WERI-Rb-1 (cell line): ENCODE measurements around the gene PTPRN2.

Experiments
- DNase-seq: peaks from one replicate; pipeline ENCODE4 v3.0.0-alpha.2; 2020
- H3K27ac ChIP-seq: fragments of 250-450 bp; sonication (Bioruptor Pico); 2 replicates; pipeline ENCODE4 v1.5.1; 2020; ENCODE audit warnings: mild to moderate bottlenecking, moderate library complexity
- H3K27me3 ChIP-seq: fragments of 250-450 bp; sonication (Bioruptor Pico); 2 replicates; pipeline ENCODE4 v1.5.1; 2021; ENCODE audit warnings: mild to moderate bottlenecking, low read depth, moderate library complexity; ENCODE audit not compliant: insufficient read depth, severe bottlenecking
- H3K36me3 ChIP-seq: fragments of 250-450 bp; sonication (Bioruptor Pico); 2 replicates; pipeline ENCODE4 v1.5.1; 2020; ENCODE audit warnings: mild to moderate bottlenecking, moderate library complexity
- H3K4me3 ChIP-seq: 2 replicates; pipeline ENCODE4 v1.5.1; 2011; ENCODE audit warnings: low read depth, mild to moderate bottlenecking, control low read depth, low read length
- H3K9me3 ChIP-seq: fragments of 250-450 bp; sonication (Bioruptor Pico); 2 replicates; pipeline ENCODE4 v1.5.1; 2021; ENCODE audit warnings: mild to moderate bottlenecking, moderate library complexity; ENCODE audit not compliant: severe bottlenecking
- TF ChIP-seq, protein P1 (sequence below): IDR thresholded peaks from 2 replicates; pipeline ENCODE4 v1.5.1; 2011; ENCODE audit warnings: low read depth, mild to moderate bottlenecking, control low read depth, inconsistent platforms, low read length

Gene PTPRN2

DNA sequence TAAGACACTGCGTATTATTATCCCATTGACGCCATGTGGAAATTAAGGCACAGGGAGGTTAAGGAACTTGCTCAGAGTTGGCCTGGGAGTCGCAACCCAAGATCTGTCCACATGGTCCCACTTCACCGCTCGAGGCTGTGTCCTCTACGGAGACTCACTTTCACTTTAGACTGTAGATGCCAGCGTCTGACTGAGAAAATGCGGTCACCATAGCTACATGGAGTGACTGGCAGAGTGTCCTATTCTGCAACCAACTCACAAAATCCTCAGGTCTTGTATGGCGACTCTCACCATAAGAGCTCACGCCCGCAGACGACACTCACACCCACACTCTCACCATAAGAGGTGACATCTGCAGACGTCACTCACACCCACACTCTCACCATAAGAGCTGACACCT is 257.9 kb downstream of the PTPRN2 start:
- TF ChIP-seq, protein P1, sequence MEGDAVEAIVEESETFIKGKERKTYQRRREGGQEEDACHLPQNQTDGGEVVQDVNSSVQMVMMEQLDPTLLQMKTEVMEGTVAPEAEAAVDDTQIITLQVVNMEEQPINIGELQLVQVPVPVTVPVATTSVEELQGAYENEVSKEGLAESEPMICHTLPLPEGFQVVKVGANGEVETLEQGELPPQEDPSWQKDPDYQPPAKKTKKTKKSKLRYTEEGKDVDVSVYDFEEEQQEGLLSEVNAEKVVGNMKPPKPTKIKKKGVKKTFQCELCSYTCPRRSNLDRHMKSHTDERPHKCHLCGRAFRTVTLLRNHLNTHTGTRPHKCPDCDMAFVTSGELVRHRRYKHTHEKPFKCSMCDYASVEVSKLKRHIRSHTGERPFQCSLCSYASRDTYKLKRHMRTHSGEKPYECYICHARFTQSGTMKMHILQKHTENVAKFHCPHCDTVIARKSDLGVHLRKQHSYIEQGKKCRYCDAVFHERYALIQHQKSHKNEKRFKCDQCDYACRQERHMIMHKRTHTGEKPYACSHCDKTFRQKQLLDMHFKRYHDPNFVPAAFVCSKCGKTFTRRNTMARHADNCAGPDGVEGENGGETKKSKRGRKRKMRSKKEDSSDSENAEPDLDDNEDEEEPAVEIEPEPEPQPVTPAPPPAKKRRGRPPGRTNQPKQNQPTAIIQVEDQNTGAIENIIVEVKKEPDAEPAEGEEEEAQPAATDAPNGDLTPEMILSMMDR = no peak
- no peaks in the 10 kb centered on the region for H3K36me3 ChIP-seq
- no peak overlapping the region for H3K4me3 ChIP-seq
- no peak overlapping the region for H3K27ac ChIP-seq
- H3K9me3 ChIP-seq = no peaks in the 10 kb centered on the region
- DNase-seq = no peak
- no peaks in the 10 kb centered on the region for H3K27me3 ChIP-seq

DNA sequence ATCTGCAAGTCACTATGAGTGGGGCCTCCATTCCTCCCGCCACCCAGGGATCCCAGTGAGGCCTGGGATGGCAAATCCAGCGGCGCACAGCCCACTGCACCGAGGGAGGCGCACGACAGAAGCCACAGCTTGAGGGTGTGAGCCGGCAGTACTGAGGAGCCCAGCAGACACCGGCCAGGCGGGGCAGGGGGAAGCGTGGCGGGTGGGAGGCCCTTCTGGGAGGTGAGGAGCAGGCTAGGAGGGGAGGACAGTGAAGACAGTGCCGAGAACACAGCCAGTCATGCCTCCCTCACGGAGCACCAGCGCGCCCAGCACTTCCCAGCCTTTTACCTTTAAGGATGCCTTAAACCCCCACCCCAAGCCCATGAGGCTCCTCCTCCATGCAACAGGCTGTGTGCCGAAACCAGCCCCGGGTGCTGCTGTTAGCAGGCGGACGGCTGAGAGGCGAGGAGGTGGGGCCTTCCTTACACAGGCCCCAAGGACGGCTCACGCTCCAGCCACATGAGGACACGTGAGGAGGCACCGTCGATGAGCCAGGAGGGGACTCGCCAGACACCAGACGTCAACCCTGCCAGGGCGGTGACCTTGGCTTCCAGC is 258.5 kb downstream of the PTPRN2 start:
- Histone ChIP-seq H3K4me3 (no peak overlapping the region), H3K27me3 (no peaks in the 10 kb centered on the region), H3K9me3 (no peaks in the 10 kb centered on the region), H3K36me3 (no peaks in the 10 kb centered on the region), H3K27ac (no peak overlapping the region)
- DNase-seq = no peak
- TF ChIP-seq, protein P1 = no peak

DNA sequence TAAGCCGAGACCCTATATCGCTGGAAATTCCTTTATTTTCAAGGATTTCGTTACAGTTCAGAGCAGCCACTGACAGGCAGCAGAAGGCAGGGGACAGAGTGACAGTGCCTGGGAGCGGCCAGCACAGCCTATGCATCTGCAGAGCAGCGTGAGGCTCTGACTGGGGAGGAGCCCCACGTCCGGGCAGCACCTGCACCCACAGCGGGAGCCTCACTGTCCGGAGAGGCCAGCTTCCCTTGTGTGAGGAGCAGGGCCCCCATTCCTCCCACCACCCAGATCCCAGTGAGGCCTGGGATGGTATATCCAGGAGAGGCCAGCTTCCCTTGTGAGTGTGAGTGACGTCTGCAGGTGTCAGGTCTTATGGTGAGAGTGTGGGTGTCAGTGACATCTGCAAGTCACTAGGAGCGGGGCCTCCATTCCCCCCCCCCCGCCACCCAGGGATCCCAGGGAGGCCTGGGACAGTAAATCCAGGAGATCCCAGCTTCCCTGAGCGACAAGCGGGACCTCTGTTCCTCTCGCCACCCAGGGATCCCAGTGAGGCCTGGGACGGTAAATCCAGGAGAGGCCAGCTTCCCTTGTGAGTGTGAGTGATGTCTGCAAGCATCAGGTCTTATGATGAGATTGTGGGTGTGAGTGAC is 259.1 kb downstream of the PTPRN2 start:
- TF ChIP-seq, protein P1 = no peak
- H3K27me3 ChIP-seq = no peaks in the 10 kb centered on the region
- H3K4me3 ChIP-seq = no peak overlapping the region
- no peak for DNase-seq
- no peaks in the 10 kb centered on the region for H3K9me3 ChIP-seq
- no peak overlapping the region for H3K27ac ChIP-seq
- H3K36me3 ChIP-seq = no peaks in the 10 kb centered on the region

DNA sequence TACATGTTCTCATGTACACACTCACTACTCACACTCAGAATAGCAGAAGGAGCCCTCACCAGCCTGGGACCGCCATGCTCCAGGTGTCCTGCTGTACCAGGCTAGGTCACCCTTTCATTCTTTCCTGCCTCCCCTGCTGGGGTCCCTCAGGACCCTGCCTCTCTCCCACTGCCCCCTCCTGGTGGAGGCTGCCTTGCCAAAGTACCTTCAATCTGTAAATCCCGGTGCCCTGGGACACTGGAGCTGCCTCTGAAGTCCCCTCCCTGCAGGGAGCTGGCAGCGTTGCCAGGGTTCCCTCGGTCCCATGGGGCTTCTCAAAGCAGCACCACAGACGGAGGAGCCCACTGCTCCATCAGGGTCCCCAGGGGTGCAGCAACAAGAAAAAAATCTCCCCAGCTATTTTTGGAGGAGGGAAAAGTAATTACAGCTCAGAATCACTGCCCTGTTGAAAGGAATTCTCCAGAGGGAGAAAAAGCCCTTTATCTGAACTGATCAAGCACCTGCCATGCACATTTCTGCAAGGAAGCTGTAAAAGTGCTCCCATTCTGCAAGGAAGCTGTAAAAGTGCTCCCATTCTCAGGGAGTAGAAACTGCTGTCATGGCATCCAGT is 259.9 kb downstream of the PTPRN2 start:
- Histone ChIP-seq H3K27ac (no peak overlapping the region), H3K9me3 (no peaks in the 10 kb centered on the region), H3K4me3 (no peak overlapping the region), H3K27me3 (no peaks in the 10 kb centered on the region), H3K36me3 (no peaks in the 10 kb centered on the region)
- TF ChIP-seq, protein P1 = no peak
- no peak for DNase-seq

DNA sequence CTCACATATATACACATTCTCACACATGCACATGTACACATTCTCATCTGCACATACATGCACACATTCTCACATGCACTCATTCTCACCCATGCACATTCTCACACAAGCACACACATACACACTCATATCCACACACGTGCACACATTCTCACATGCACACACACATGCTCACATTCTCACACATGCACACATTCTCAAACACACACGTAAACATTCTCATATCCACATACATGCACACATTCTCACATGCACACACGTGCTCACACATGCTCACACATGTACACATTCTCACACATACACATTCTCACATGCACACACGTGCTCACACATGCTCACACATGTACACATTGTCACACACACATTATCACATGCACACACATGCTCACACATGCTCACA is 260.6 kb downstream of the PTPRN2 start:
- Histone ChIP-seq H3K4me3 (no peak overlapping the region), H3K36me3 (no peaks in the 10 kb centered on the region), H3K27ac (no peak overlapping the region), H3K27me3 (no peaks in the 10 kb centered on the region), H3K9me3 (no peaks in the 10 kb centered on the region)
- DNase-seq = no peak
- TF ChIP-seq, protein P1 = no peak
